ENCODE measurements around the gene PIGK.
A peak's percentile ranks its signal among the peaks of the same experiment; 100 is the strongest.
"Not testable (repeated sequence)": the region's sequence is repeated elsewhere in the genome, so short reads cannot be mapped to it uniquely, and the experiment has no call there.

The PIGK gene

GRCh38 chr1:77197351-77197750 lies 21.9 kb downstream of the PIGK start:
- no peak for DNase-seq (ENCODE audit: low read depth in 1 of 2, low spot score in 1 of 2)

- no peak for DNase-seq (ENCODE audit: low read depth in 1 of 2, low spot score in 1 of 2)
These were observed 25.3 kb downstream of the PIGK start for GRCh38 chr1:77193951-77194350.

GRCh38 chr1:77188770-77189169 lies 30.5 kb downstream of the PIGK start:
- DNase-seq (ENCODE audit: low read depth in 1 of 2, low spot score in 1 of 2) = no peak

DNA sequence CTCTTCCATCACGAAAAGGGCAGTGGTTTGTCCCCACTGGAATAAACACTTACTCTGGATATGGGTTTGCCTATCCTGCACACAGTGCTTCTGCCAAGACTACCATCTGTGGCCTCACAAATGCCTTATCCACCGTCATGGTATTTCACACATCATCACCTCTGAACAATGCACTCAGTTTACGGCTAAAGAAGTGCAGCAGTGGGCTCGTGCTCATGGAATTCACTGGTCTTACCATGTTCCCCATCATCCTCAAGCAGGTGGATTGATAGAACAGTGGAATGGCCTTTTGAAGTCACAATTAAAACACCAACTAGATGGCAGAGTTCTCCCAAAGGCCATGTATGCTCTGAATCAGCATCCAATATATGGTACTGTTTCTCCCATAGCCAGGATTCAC lies 32.3 kb downstream of the PIGK start:
- not testable (repeated sequence) for DNase-seq (ENCODE audit: low read depth in 1 of 2, low spot score in 1 of 2)

DNA sequence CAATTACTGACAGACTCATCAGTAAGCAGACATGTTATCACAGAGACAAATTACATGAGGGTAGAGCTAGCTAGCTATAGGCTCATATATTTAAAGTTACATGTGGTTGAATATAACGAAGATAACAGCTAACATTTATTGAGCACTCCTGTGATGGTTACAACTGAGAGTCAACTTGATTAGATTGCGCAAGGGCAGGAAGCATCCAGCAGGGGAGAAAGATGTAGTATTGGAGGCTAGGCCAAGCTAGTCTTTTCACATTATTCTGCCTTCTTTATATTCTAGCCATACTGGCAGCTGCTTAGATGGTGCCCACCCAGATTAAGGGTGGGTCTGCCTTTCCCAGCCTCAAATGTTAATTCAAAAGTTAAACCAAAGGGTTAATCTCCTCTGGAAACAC lies 37.1 kb downstream of the PIGK start:
- DNase-seq (ENCODE audit: low read depth in 1 of 2, low spot score in 1 of 2) = no peak

- no peak for DNase-seq (ENCODE audit: low read depth in 1 of 2, low spot score in 1 of 2)
These were observed 39.6 kb downstream of the PIGK start for GRCh38 chr1:77179632-77180031.

DNA sequence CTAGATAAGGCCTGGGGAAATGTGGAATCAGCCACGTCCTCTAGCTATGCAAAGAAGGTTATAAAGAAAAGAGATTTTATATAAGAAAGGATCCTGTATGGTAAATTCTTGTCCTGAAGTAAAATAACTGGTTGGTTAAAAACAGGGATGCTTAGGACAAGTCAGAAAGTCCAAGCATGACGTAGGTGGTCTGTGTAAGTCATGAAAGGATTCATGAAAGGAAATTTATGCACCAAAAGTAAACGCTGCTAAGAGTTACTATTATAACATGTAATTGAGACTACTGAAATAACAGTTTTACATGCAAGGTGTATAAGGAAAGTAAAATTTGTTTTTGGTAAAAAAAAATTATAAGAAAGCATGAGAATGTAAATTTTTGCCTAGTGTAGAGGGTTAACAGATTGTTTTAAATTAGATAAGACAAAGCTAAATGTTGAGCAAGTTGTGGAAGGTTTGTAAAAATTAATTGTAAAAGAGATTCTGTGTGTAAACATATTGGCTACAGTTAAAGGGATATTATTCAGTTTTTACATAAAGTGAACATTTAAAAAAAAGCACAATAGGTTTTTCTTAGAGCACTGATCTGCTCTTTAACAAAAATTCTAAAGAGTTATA lies 43.9 kb downstream of the PIGK start:
- DNase-seq (ENCODE audit: low read depth in 1 of 2, low spot score in 1 of 2) = no peak

GRCh38 chr1:77170687-77171086 lies 48.5 kb downstream of the PIGK start:
- DNase-seq (ENCODE audit: low read depth in 1 of 2, low spot score in 1 of 2) = no peak

GRCh38 chr1:77168358-77168757 lies 50.9 kb downstream of the PIGK start:
- no peak for DNase-seq (ENCODE audit: low read depth in 1 of 2, low spot score in 1 of 2)

DNA sequence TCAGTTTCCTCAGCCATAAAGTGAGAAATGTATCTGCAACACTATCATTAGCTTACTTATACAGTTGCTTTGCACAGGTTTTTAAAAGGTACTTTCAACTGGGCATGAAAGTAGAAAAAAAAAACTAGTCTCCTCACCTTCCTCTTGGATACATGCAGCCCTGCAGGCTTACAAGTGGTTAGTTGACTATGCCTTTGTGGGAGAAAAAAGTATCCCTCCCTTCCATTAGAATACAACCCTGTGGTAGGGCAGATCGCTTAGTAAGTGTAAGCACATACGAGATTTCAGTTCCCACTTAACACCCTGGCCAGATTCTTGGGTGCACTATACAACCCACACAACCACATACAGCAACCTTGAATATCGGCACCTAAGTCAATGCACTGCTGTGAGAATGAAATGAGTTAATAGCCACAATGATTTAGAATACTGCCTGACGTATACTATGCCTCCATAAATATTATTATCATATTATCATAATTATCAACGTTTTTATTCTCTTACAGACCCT lies 54.7 kb downstream of the PIGK start:
- no peak for DNase-seq (ENCODE audit: low read depth in 1 of 2, low spot score in 1 of 2)

DNA sequence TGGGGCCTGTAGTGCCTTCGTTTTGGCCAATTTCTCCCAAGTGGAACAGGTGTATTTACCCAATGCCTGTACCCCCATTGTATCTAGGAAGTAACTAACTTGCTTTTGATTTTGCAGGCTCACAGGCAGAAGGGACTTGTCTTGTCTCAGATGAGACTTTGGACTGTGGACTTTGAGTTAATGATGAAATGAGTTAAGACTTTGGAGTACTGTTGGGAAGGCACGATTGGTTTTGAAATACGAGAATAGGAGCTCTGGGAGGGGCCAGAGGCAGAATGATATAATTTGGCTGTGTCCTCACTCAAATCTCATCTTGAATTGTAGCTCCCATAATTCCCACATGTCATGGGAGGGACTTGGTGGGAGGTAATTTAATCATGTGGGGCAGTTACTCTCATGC lies 59.5 kb downstream of the PIGK start:
- DNase-seq (ENCODE audit: low read depth in 1 of 2, low spot score in 1 of 2) = not testable (repeated sequence)

DNA sequence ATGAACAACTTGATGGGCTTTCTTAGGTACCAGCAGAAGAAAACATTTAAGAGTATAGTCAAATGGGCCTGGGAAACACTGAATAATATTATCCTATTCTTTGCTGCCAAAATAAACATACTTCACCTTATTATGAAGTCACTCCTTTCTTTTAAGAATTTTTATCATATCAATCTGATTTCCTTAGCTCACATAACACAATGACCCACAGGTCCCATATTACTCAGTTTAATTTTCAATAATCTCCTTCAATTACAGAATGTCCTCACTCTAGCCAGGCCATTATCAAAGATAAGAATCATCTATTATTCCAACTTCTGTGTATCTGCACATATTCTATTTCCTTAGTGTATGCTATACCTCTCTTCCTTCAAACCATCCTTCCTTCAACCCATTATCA lies 63.0 kb downstream of the PIGK start:
- no peak for DNase-seq (ENCODE audit: low read depth in 1 of 2, low spot score in 1 of 2)

DNA sequence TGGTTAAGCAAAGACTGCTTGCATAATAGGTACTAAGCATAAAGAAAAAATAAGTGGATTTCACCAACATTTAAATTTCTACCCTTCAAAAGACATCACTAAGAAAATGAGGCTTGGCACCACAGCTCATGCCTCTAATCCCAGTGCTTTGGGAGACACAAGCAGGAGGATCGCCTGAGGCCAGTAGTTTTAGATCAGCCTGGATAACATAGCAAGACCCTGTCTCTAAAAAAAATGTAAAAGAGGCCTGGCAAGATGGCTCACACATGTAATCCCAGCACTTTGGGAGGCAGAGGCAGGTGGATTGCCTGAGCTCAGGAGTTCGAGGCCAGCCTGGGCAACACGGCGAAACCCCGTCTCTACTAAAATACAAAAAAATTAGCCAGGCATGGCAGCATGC lies 73.0 kb downstream of the PIGK start:
- no peak for DNase-seq (ENCODE audit: low read depth in 1 of 2, low spot score in 1 of 2)

GRCh38 chr1:77143529-77144121 lies 75.6 kb downstream of the PIGK start:
- no peak for DNase-seq (ENCODE audit: low read depth in 1 of 2, low spot score in 1 of 2)

GRCh38 chr1:77139389-77139788 lies 79.8 kb downstream of the PIGK start:
- DNase-seq (ENCODE audit: low read depth in 1 of 2, low spot score in 1 of 2) = no peak

GRCh38 chr1:77134359-77134758 lies 84.9 kb downstream of the PIGK start:
- no peak for DNase-seq (ENCODE audit: low read depth in 1 of 2, low spot score in 1 of 2)

DNA sequence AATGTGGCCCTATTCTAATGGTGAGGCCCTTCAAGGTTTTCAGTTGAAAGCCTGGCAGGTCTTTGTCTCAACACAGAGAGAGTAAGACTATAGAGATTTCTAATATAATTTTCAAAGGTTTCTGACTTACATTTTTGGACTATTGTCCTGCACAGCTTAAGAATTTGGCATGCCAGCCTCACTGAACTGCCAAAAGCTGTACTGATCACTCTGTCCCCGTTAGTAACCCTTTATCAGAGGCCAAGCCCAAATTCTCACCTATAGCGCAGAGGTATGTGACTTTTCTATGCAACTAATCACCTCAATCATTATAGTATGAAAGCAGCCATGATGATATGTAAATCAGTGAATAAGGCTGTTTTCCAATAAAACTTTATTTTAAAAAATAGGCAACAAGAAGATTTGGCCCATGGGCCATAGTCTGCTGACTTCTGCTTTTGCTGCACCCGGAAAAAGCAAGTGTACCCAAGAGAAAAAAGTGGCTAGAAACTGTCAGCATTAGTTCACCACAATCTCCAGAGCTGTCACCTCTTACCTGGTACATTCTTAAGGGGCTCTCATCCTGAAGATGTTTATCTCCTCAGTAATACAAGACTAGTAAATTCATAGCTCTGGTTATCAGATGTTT lies 85.4 kb downstream of the PIGK start:
- no peak for DNase-seq (ENCODE audit: low read depth in 1 of 2, low spot score in 1 of 2)

GRCh38 chr1:77126307-77126706 lies 92.9 kb downstream of the PIGK start:
- peak in 1 of 2 donors; percentile 4 for DNase-seq (ENCODE audit: low read depth in 1 of 2, low spot score in 1 of 2)

- no peak for DNase-seq (ENCODE audit: low read depth in 1 of 2, low spot score in 1 of 2)
These were observed 97.7 kb downstream of the PIGK start for GRCh38 chr1:77121503-77121902.

DNA sequence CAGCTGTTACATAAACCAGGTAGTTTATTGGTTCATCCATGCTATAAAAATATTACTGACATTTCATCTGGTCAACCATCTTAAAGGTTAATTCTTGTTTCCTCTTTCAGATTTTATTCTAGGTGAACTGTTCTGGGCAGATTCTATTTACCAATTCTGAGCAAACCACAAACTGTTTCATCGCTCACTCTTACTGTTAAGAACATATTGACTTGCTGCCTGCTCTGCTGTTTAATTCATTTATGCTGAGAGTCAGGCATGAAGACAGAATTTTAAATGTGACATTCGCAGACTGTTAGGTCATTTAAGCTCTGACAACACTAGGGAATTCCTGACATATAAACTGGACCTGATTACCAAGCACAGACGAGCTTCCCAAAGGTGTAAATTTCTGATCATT lies 98.3 kb downstream of the PIGK start:
- no peak for DNase-seq (ENCODE audit: low read depth in 1 of 2, low spot score in 1 of 2)

DNA sequence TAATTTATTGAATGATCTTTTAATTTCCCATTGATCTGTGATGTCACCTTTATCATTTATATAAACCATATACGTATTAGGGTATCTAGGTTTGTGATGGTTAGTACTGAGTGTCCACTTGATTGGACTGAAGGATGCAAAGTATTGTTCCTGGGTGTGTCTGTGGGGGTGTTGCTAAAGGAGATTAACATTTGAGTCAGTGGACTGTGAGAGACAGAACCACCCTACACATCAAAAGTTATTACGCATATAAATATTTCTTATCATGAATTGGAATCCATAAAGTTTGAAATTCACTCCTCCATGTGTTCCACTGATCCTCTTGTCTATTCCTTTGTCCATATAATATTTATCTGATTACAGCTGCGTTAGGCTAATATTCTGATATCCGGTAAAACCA lies 100.5 kb downstream of the PIGK start:
- DNase-seq (ENCODE audit: low read depth in 1 of 2, low spot score in 1 of 2) = no peak

DNA sequence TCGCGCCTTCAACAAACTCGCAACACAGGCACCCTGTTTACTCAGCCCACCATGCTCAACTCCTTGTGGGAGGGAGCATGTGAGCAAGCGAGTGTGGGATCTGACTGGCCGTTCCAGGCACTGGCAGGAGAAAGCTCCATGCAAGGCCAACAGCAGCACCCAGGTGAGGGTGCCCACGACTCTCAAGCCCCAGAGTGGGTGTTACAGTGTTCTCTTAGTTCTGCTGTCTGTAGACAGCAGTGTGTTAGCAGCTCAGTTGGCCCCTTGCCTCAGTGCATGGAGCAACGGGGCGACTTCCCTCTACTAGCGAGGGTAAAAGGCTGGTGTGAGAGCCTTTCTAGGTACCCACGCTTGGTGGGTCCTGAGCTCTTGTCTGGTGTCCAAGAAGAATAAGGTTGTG lies 114.6 kb downstream of the PIGK start:
- DNase-seq (ENCODE audit: low read depth in 1 of 2, low spot score in 1 of 2) = no peak

DNA sequence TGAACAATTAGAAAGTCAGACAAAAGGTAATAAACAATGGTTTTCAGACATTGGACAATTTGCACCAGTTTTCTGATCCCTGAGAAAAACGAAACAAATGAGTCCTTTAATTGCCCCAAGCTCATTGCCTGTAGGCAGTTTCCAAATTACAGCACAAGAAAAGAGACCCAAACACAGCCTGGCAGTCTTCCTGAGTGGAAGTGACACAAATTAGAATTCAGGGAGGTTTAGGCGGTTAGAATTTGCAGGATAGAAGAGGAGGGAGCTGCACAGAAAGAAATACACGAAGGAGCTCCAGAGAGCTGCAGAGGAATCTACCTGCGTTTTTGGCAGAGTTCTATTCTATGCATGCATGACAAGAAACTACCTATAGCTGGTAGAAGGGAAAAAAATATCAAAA lies 115.7 kb downstream of the PIGK start:
- no peak for DNase-seq (ENCODE audit: low read depth in 1 of 2, low spot score in 1 of 2)

Measured in activated CD4-positive, alpha-beta T cell treated with anti-CD3 and anti-CD28 coated beads, Interleukin-2, amount 50 U/mL, for 24 hours (primary cell).